Stimulated activated CD4-positive, alpha-beta T cell treated with anti-CD3 and anti-CD28 coated beads, Interleukin-15, amount 100 ng/mL, for 1 hour (primary cell): Measurements from ENCODE around the gene RAB40B.

Experiments
- DNase-seq, 2 donors: peaks; one replicate each; pipeline ENCODE4 v3.0.0-alpha.2; 2020; ENCODE audit warnings: low read depth in 1 of 2, low spot score in 1 of 2

RAB40B gene

DNA sequence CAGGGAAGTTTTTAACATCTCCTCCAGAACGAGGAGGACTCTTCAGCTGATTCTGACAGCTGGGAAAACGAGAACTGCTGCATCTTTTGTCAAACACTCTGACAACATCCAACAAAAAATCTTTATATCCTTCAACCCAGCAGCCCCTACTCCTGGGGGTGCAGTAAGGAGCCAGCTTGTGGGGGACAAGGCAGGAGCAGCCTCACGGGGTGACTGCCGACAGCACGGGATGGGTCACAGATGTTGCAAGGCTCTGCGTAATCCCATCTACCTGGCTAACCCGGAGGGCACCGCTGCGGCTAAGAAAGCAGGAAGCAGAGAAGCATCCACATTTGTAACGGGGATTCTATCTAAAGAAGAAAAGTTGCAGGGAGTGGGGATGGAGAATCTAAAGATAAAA lies 78.9 kb downstream of the RAB40B start:
- DNase-seq, result no peak

DNA sequence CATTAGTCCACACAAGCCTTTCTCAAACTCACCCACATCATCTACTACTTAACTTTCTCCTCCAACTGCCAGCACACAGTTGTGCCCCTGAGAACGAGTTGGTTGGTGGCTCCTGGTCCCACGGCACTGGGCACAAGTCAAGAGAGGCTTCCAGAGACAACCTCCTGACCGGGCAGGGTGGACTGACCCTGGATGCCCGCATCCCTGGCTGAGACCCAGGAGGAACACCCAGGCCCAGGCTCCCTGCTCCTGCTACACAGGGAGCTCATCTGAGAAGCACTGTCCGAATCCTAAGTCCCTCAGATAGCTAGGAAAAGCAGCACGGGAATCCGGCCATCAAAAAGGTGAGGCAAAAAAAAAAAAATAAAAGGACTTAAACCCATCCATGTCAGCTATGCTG lies 79.3 kb downstream of the RAB40B start:
- DNase-seq, result no peak

DNA sequence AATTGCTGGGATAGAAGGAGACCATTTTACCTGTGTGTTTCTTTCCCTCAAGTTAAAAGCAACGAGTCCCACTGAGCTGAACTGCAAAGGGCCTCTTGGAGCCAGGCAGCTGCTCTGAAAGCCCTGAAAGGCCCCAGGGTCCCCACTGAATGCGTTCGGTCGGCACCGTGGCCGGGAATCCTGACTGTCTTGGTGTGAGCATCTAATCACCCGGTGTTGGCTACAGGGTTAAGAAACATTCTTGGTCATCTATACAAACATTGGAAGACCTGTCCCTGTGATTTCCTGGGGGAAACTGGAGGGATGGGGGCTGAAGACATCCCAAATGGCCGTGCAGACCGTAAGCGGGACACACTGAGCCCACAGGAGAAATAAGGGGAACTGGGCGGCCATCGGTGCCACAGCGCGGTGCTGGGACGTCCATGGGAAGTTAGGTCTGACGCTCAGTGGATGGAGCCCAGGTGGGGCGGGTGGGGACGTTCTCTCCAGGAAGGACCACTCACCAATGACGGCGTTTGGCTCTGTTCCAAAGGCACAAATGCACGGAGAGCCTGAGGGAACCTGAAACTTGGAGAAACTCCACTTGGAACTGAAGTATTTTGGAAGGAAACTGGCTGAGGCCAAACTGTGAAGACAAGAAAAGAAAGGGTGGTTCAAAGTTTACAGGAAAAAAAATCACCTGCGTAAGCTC lies 82.3 kb downstream of the RAB40B start:
- DNase-seq, result no peak

GRCh38 chr17:82615084-82616020 lies 83.1 kb downstream of the RAB40B start:
- no peak for DNase-seq

DNA sequence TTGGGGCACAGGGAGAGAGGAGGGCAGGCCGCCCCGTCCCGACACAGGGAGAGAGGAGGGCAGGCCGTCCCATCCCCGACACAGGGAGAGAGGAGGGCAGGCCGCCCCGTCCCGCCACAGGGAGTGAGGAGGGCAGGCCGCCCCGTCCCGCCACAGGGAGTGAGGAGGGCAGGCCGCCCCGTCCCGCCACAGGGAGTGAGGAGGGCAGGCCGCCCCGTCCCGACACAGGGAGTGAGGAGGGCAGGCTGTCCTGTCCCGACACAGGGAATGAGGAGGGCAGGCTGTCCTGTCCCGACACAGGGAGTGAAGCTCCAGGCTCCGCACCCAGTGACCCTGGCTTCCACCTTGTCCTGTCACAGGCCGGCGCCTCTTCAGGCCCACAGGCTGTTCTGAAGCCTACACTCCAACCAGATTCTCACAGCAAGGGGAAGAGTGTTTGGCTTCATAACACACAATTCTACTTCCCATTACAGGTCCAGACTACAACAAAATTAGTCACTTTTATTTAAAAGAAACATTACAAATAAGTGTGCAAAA lies 84.3 kb downstream of the RAB40B start:
- DNase-seq, result no peak

DNA sequence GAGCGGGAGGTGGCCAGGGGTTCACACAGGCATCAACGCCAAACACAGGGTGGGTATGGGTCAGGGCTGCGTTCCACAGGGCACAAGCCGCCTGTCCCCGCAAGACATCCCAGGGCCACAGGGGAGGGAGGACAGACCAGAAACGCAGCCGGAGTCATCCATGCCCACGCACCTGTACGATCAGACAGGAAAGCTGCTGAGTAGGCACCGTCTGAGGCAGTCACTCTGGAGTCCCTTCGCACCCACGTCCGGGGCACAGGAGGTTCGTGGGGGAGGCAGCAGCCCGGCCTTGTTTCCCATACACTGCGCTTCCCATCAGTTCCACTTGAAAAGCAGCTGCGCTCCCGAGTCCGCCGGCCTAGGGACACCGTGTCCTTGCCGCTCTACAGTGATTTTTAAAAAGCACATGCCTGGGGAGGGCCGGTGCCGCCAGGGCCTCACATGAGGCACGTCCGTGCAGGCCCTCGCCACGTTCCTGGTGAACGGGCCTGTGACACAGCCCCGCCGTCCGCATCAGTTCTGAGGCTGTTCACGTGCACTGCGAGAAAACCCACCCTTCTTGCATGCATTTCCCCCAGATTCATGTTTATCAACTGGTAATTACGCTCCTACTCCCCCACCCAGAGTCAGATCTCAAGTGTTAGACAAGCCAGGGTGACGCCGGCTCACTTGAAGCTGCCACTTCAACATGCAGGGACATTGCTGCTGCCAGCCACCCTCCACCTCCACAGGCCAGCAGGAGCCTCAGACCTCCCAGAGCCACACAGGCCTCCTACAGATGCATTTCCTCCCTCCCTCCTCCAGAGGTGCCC lies 85.0 kb downstream of the RAB40B start:
- no peak for DNase-seq

DNA sequence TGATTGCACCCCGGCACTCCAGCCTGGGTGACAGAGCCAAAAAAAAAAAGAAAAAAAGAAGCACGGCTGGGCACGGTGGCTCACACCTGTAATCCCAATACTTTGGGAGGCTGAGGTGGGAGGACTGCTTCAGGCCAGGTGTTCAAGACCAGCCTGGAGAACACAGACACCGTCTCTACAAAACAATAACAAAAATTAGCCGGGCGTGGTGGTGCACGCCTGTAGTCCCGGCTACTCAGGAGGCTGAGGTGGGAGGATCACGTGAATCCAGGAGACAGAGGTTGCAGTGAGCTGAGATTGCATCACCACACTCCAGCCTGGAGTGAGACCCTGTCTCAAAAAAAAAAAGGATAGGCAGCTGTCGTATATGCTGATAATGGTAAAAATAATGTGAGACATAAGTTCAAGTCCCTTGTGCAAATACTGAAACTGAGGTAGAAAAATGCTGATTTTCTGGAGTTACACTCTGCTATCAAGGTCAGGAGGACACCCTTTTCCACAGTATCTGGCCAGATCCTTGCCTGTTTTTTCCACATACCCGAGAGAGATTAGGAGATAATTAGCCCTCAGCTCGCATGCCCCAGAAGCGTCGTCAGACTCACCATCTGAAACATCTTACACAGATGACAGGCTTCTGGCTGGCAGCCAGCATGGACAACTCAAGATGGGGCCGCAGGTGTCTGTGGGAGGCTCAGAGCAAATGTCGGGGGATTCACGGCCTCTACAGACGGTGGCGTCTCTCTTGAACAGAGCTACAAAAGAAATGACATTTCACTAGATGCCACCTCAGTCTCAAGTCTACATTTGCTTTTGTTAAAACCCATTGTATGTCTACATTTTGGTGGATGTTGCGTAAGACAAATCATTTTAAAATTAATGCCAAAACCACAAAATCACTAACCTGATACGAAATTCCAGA lies 87.1 kb downstream of the RAB40B start:
- DNase-seq, result no peak

DNA sequence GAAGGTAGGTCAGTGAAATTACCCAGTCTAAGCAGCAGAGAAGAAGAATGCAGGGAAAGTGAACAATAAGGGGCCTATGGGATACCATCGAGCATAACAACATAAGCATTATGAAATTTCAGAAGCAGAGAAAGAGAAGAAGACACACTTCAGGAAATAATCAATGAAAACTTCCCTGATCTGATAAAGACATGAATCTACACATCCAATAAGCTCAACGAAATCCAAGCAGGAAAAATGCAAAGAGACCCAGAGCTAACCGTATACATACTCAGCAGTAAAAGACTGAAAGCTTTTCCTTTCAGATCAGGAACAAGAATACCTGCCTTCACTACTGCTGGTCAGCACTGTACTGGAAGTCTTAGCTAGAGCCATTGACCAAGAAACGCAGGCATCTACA lies 88.8 kb downstream of the RAB40B start:
- DNase-seq, result no peak

DNA sequence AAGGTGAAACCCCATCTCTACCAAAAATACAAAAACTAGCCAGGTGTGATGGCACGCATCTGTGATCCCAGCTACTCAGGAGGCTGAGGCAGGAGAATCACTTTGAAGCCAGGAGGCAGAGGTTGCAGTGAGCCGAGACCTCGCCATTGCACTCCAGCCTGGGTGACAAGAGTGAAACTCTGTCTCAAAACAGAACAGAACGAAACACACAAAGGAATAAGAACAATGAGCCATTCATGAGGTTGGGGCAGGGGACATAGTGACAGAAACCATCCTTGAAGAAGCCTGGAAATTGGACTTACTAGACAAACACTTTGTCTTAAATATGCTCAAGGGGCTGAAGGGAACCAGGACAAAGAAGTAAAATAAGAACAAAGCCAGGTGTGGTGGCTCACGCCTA lies 89.7 kb downstream of the RAB40B start:
- DNase-seq, result no peak

- DNase-seq, result no peak
Measured at GRCh38 chr17:82605939-82606600, 92.4 kb downstream of the RAB40B start.
